ENCODE data around the gene DEFB127. TPM values are rescaled to one million over a fixed set of nuclear protein-coding genes. Genes with fewer than 3 reads are reported as not detected.

The DEFB127 gene
- total RNA-seq, 3 donors from 2014 or later (not counting 1 experiment from before 2014, with no cell fraction given) = not detected

Other genes starting within 250 kb of the DEFB127 start
- not detected for gene DEFB125, start 69.8 kb upstream of the DEFB127 start, total RNA-seq
- not detected for gene DEFB126, start 14.9 kb upstream of the DEFB127 start, total RNA-seq
- gene DEFB128, start 32.3 kb downstream of the DEFB127 start, total RNA-seq = not detected
- not detected for gene DEFB129, start 69.8 kb downstream of the DEFB127 start, total RNA-seq
- gene DEFB132, start 100.3 kb downstream of the DEFB127 start, total RNA-seq = not detected
- gene C20orf96, start 133.3 kb downstream of the DEFB127 start, total RNA-seq = 1 to 10 TPM; 3.8 to 4.3 (median 4.1) TPM
- 10 to 100 TPM; 19.2 to 24.0 (median 20.6) TPM for gene ZCCHC3, start 140.1 kb downstream of the DEFB127 start, total RNA-seq
- 1 to 10 TPM; 2.3 to 4.6 (median 2.9) TPM for gene SOX12, start 168.1 kb downstream of the DEFB127 start, total RNA-seq
- gene NRSN2, start 189.7 kb downstream of the DEFB127 start, total RNA-seq = 1 to 10 TPM; 6.6 to 9.3 (median 8.4) TPM
- gene TRIB3, start 223.3 kb downstream of the DEFB127 start, total RNA-seq = 1 to 10 TPM; 4.0 to 8.9 (median 7.7) TPM